Measurements from ENCODE around the gene RAB12.
"Not testable (repeated sequence)": the region's sequence is repeated elsewhere in the genome, so short reads cannot be mapped to it uniquely, and the experiment has no call there.

RAB12 gene

GRCh38 chr18:8643326-8643878 lies 34.2 kb downstream of the RAB12 start:
- in situ Hi-C loops (cut with HindIII; ENCODE audit: low sequenced_read_pairs): no loop called here

GRCh38 chr18:8647359-8647758 lies 38.1 kb downstream of the RAB12 start:
- in situ Hi-C loops (cut with HindIII; ENCODE audit: low sequenced_read_pairs): not testable (repeated sequence)

- in situ Hi-C loops (cut with HindIII; ENCODE audit: low sequenced_read_pairs): not testable (repeated sequence)
Observed at GRCh38 chr18:8651478-8652261, 42.4 kb downstream of the RAB12 start.

- in situ Hi-C loops (cut with HindIII; ENCODE audit: low sequenced_read_pairs): no loop called here
Observed at GRCh38 chr18:8654503-8655451, 45.5 kb downstream of the RAB12 start.

GRCh38 chr18:8656232-8656631 lies 47.0 kb downstream of the RAB12 start:
- in situ Hi-C loops (cut with HindIII; ENCODE audit: low sequenced_read_pairs): no loop called here

- in situ Hi-C loops (cut with HindIII; ENCODE audit: low sequenced_read_pairs): no loop called here
Observed at GRCh38 chr18:8657050-8657820, 48.0 kb downstream of the RAB12 start.

GRCh38 chr18:8657873-8658470 lies 48.7 kb downstream of the RAB12 start:
- in situ Hi-C loops (cut with HindIII; ENCODE audit: low sequenced_read_pairs): no loop called here

GRCh38 chr18:8658858-8659485 lies 49.7 kb downstream of the RAB12 start:
- in situ Hi-C loops (cut with HindIII; ENCODE audit: low sequenced_read_pairs): no loop called here

GRCh38 chr18:8659609-8660242 lies 50.5 kb downstream of the RAB12 start:
- in situ Hi-C loops (cut with HindIII; ENCODE audit: low sequenced_read_pairs): no loop called here

- in situ Hi-C loops (cut with HindIII; ENCODE audit: low sequenced_read_pairs): no loop called here
Observed at GRCh38 chr18:8660316-8660715, 51.1 kb downstream of the RAB12 start.

GRCh38 chr18:8661754-8662559 lies 52.7 kb downstream of the RAB12 start:
- in situ Hi-C loops (cut with HindIII; ENCODE audit: low sequenced_read_pairs): no loop called here

- in situ Hi-C loops (cut with HindIII; ENCODE audit: low sequenced_read_pairs): no loop called here
Observed at GRCh38 chr18:8662560-8663255, 53.5 kb downstream of the RAB12 start.

- in situ Hi-C loops (cut with HindIII; ENCODE audit: low sequenced_read_pairs): no loop called here
Observed at GRCh38 chr18:8667846-8668245, 58.6 kb downstream of the RAB12 start.

GRCh38 chr18:8668381-8668780 lies 59.1 kb downstream of the RAB12 start:
- in situ Hi-C loops (cut with HindIII; ENCODE audit: low sequenced_read_pairs): no loop called here

- in situ Hi-C loops (cut with HindIII; ENCODE audit: low sequenced_read_pairs): no loop called here
Observed at GRCh38 chr18:8669571-8669970, 60.3 kb downstream of the RAB12 start.

GRCh38 chr18:8673256-8674209 lies 64.3 kb downstream of the RAB12 start:
- in situ Hi-C loops (cut with HindIII; ENCODE audit: low sequenced_read_pairs): no loop called here

GRCh38 chr18:8675057-8675456 lies 65.8 kb downstream of the RAB12 start:
- in situ Hi-C loops (cut with HindIII; ENCODE audit: low sequenced_read_pairs): loop anchor here (25.0 kb wide), 1 partner anchor 312 kb away; no protein-coding TSS in a partner anchor

Data from DLD1 (cell line).